HG03354 (cell line): ENCODE measurements around the gene JARID2.
"Not testable (repeated sequence)": the region's sequence is repeated elsewhere in the genome, so short reads cannot be mapped to it uniquely, and the experiment has no call there.

Experiments used
- ATAC-seq: cut with Tn5 transposase; IDR thresholded peaks from one replicate; pipeline ENCODE4 v1.9.1; 2021; ENCODE audit warnings: mild to moderate bottlenecking; ENCODE audit not compliant: unreplicated experiment, poor library complexity, severe bottlenecking

JARID2 gene

DNA sequence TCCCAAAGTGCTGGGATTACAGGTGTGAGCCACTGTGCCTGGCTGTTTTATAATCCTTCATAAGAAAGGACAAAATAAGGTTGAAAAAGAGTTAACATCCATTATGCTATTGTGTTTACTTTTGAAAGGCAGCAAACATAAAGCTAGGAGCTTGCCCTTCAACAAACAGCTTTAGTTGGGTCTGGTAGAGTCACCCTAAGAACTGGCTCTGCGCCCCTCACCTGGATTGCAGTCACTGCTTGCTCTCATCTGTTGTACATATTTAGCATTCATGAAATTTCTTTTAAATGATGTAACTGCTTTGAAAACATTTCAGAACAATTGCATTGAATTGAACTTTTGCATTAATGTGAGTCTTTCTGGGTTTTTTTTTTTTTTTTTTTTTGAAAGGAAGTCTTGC lies 38.9 kb downstream of the JARID2 start:
- ATAC-seq, result no peak

DNA sequence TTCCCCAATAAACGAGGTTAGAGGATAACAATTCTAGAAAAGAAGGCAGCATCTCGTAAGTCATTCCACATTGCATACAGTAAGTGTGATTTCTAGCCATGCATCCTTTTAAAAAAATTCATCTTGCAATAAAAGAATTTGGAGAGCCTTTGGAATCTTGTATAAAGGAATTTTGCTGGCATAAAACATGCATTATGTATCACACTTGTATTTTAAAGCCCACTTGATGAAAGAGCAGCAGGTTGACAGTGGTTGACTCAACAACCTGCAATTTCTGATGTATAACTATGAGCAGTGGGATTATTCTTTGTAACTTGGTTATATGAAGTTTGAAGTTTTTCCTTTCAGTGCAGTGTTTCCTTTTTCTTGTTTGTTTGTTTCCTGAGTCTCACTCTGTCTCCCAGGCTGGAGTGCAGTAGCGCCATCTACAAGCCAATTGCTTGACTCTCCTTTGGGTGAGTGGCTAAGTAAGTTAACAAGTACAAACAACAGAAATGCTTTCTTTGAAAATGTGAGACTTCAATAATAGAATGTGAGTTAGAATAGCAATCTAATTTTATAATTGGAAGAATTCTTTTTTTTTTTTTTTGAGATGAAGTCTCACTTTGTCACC lies 39.9 kb downstream of the JARID2 start:
- ATAC-seq, result no peak

DNA sequence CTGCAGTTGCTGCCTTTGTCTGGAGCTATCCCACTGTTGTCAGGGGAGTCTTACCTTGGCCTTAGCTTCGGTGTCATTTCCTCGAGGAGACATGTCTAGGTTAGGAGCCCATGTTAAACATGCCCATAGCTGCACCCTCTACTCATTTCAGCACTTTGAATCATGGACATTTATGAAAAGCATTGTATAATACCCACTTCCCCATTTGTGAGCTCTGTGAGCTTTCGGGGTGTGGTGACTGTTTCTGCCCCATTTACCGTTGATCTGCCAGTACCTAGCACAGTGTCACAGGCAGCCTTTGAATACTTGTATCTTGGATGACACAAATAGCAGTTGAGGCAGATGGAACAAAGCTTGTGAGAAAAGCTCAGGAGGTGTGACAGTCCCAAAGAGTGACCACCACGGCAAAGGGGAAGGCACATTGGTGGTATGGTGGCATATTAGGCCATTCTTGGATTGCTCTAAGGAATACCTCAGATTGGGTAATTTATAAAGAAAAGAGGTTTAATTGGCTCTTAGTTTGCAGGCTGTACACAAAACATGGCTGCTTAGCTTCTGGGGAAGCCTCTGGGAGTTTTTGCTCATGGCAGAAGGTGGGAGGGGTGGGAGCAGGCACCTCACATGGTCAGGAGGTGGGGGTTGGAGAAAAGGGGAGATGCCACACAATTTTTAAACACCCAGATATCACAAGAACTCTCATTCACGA lies 42.0 kb downstream of the JARID2 start:
- peak; percentile 98 for ATAC-seq

- ATAC-seq, result no peak
Measured at GRCh38 chr6:15288856-15289255, 43.0 kb downstream of the JARID2 start.

DNA sequence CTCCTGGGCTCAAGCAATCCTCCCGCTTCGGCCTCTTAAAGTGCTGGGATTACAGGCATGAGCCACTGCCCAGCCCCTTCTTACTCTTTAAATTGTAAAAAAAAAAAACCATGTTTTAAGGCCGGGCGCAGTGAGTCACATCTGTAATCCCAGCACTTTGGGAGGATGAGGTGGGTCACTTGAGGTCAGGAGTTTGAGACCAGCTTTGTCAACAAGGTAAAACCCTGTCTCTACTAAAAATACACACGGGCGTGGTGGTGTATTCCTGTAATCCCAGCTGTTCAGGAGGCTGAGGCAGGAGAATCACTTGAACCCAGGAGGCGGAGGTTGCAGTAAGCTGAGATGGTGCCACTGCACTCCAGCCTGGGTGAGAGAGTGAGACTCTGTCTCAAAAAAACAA lies 43.6 kb downstream of the JARID2 start:
- not testable (repeated sequence) for ATAC-seq

DNA sequence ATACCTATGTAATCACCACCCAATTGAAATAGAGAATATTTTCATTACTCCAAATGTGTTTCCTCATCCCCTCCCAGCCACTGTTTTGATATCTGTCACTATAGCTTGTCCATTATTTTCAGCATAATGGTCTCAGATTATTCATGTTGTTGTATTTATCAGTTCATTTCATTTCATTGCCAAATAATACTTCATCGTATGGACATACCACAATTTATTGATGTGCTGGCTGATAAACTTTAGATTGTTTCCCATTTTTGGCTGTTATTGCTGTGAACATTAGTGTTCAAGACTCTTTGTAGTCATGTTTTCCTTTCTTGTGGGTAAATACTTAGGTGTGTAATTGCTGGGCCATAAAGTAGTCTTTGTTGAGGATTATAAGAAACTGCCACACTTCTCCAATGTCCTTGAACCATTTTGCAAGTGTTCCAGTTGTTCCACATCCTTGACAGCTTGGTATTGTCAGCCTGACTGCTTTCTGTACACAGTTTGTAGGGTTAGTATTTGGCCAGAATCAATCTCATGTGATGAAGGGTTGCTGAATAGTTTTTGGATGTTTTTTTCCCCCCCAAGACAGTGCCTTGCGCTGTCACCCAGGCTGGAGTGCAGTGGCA lies 44.3 kb downstream of the JARID2 start:
- ATAC-seq, result no peak

DNA sequence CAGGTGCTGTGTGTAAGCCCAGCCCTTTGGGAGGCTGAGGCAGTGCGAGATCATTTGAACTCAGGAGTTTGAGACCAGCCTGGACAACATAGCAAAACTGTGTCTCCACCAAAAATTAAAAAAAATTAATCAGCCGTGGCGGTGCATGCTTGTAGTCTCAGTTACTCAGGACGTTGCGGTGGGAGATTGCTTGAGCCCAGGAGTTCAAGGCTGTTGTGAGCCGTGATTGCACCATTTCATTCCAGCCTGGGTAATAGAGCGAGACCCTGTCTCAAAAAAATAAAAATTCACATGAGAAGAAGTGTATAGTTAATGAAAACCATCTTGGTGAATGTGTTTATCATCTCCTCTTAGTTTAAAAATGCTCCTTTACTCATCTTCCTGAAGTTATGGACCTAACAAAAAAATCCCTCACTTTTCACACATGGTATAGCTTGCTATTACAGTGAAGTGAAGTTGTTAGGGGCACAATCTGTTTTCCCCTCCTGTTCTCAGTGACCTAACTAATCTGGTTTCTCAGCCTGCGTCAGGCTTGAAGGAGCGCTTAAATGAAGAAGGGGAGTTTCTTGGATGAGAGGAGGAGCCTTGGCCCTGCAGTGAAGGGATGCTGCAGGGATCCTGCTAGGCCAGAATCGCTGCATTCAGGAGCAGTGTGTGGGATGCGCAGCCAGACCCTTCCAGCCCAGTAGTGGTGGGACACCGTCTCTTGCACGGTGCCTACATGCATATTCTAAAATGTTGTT lies 45.3 kb downstream of the JARID2 start:
- no peak for ATAC-seq

DNA sequence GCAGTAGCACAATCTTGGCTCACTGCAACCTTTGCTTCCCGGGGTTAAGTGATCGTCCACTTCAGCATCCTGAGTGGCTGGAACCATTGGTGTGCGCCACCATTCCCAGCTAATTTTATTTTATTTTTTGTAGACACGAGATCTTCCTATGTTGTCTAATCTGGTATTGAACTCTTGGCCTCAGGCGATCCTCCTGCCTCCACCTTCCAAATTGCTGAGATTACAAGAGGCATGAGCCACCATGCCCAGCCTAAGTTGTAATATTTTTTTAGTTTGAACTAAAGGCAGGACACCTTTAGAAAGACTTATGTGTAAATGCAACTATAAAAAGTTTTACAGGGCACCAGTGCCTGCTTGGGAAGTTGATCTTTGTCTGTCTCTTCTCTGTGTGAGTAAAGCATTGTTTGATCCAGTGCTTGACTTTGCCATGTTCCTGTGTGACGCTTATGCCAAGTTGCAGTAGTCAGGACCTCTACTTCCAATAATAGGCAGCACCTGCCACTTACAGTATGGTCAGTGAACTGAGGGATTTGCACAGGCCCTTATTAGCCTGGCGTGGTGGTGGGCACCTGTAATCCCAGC lies 46.9 kb downstream of the JARID2 start:
- ATAC-seq, result no peak

GRCh38 chr6:15293674-15294073 lies 47.8 kb downstream of the JARID2 start:
- ATAC-seq, result no peak

DNA sequence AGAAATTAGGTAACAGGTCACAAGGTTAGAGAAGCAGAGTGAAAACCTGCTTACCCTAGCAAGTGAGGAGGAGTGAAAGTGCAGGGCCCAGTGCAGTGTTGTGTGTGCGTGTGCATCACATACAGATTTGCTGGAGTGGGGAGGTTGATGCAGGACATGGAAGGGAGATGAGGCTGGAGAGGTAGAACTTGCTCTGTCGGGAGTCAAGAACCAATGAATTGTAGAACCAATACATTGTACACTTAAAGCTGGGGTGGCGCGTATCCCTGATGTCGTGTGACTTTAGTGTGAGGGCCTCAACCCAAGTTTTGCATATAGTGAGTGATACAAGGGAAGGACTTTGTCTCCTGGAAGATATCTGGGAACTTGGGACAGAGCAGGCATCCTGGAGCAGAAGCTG lies 48.6 kb downstream of the JARID2 start:
- no peak for ATAC-seq

- no peak for ATAC-seq
Measured at GRCh38 chr6:15296249-15296648, 50.4 kb downstream of the JARID2 start.

DNA sequence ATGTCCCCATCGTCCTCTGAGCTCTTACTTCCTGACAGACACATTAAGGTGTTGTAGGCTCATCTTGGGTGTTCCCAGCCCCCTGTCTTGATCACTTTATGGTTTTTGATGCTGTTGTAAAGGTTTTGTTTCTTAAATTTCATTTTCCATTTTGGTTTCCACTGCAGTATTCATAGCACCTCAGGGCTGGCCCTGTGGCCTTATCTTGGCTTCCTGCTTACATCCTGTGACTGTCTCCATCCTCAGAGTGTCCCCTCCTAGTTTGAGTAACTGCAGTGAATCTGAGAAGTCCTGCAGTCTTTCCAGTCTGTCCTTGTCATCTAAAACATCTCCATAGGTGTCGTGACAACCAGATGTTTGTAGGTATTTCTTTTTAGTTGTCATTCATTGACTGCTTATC lies 50.9 kb downstream of the JARID2 start:
- no peak for ATAC-seq

- ATAC-seq, result not testable (repeated sequence)
Measured at GRCh38 chr6:15297167-15297566, 51.3 kb downstream of the JARID2 start.

- no peak for ATAC-seq
Measured at GRCh38 chr6:15297895-15298590, 52.2 kb downstream of the JARID2 start.

DNA sequence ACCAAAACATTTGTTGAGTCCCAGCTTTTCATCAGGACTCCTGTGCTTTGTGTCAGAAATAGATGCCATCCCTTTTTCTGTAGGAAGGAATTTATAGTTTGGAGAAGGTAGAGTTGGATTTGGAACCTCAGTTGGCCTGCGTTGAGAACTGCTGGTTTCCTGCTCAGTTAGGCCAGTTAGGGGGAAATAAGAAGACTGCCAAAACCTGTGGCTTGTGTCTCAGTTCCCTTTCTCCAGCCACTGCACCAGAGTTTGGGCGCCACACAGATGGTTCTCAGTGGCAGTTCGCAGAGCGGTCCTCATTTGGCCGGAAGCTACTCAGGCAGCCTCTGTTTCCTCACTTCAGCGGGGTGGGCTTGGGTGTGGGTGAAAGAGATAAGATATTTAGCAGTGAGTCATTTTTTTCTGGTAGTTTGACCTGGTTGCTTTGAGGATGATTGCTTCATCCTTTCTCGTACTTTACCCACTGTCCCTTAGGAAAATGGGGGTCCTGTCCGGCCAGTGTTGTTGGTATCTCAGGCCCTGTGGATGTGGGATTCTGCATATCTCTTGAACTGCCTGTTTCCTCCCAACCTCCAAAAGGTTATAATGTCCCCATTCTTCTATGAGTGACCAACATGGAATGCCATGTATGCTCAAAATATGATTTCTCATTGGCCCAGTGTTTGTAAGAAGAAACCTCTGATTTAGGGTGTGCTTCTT lies 53.7 kb downstream of the JARID2 start:
- ATAC-seq, result peak; percentile 89

- no peak for ATAC-seq
Measured at GRCh38 chr6:15301179-15302006, 55.5 kb downstream of the JARID2 start.

DNA sequence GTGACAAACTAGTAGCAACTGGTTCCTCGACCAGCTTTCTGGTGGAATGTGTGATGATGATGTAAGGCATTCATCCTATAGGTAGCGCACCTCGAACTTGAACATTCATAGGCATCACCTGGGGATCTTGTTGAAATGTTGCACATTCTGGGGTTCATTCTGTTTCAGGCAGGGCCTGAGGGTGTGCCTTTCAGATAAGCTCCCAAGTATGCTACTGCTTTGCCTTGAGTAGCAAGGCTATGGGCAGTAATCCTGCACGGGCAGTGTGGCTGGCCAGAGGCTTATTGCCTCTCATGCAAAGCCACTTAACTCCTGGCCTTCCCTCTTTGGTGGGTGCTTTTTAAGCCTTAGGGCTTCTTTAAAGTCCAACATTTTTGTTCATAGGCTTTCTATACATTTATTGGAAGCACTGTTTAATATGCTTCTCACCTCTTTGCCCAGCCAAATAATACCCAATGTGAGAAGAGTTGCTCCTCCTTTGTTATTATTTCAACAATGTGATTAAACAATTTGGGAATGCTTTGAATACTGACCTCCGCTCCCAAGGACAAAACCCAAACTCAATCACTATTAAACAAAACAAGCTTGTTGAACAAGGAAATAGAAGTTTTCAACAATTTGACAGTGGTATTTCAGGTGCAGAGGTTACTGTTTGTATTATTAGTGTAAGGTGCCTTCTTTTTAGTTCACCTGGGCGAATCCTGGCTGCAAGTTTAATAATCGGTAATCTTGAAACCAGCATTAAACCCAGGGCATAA lies 57.5 kb downstream of the JARID2 start:
- ATAC-seq, result no peak

- no peak for ATAC-seq
Measured at GRCh38 chr6:15303920-15304291, 58.0 kb downstream of the JARID2 start.
